OCI-LY3 (cell line): ENCODE results near the gene CYP26B1.

Source experiments
- H2AFZ ChIP-seq: fragments of 200-600, 300-600 bp; shearing (Covaris generic); 2 replicates; pipeline ENCODE4 v1.6.0; 2014; ENCODE audit warnings: antibody characterized with exemption, low read depth, low read length
- H3K27ac ChIP-seq: fragments of 200-600, 300-600 bp; sonication (generic); 2 replicates; pipeline ENCODE4 v1.5.1; 2014; ENCODE audit warnings: mild to moderate bottlenecking, low read length, moderate library complexity, mixed read lengths
- H3K27me3 ChIP-seq: fragments of 200-600, 300-600 bp; sonication (generic); 2 replicates; pipeline ENCODE4 v1.6.1; 2014; ENCODE audit warnings: low read depth, low read length, mixed read lengths
- H3K36me3 ChIP-seq: fragments of 200-600, 300-600 bp; sonication (generic); replicated peaks from 2 replicates; pipeline ENCODE3; 2014; ENCODE audit warnings: low read depth, low read length, mixed read lengths
- H3K4me1 ChIP-seq: fragments of 300-600, 200-600 bp; sonication (generic); 2 replicates; pipeline ENCODE4 v1.6.1; 2014; ENCODE audit warnings: low read length, mixed read lengths
- H3K4me2 ChIP-seq: fragments of 200-600, 300-600 bp; sonication (generic); 2 replicates; pipeline ENCODE4 v1.6.1; 2014; ENCODE audit warnings: low read length, mixed read lengths
- H3K4me3 ChIP-seq: fragments of 300-600, 200-600 bp; sonication (generic); 2 replicates; pipeline ENCODE4 v1.5.1; 2014; ENCODE audit warnings: antibody characterized with exemption, mild to moderate bottlenecking, low read length, moderate library complexity
- H3K79me2 ChIP-seq: fragments of 300-600, 200-600 bp; shearing (Covaris generic); 2 replicates; pipeline ENCODE4 v1.6.1; 2014; ENCODE audit warnings: mild to moderate bottlenecking, low read length, mixed read lengths
- H3K9ac ChIP-seq: fragments of 300-600, 200-600 bp; shearing (Covaris generic); 2 replicates; pipeline ENCODE4 v1.6.0; 2014; ENCODE audit warnings: mild to moderate bottlenecking, low read length, moderate library complexity
- H3K9me3 ChIP-seq: fragments of 200-600, 300-600 bp; shearing (Covaris generic); 2 replicates; pipeline ENCODE4 v1.6.1; 2014; ENCODE audit warnings: low read length, mixed read lengths; ENCODE audit not compliant: insufficient read depth
- H4K20me1 ChIP-seq: fragments of 200-600, 300-600 bp; sonication (generic); 2 replicates; pipeline ENCODE4 v1.6.1; 2016; ENCODE audit warnings: low read length, mixed read lengths; ENCODE audit not compliant: insufficient read depth
- EZH2phosphoT487 ChIP-seq: fragments of 200-600 bp; shearing (Covaris generic); IDR thresholded peaks from 2 replicates; pipeline ENCODE4 v1.6.1; 2018; ENCODE audit warnings: antibody characterized with exemption, mixed run types, low read depth
- TF ChIP-seq, protein P1 (sequence below): fragments of 200-600, 300-600 bp; sonication (generic); IDR thresholded peaks from 2 replicates; pipeline ENCODE4 v1.5.1; 2014; ENCODE audit warnings: antibody characterized with exemption, low read length, low read depth

CYP26B1 gene

DNA sequence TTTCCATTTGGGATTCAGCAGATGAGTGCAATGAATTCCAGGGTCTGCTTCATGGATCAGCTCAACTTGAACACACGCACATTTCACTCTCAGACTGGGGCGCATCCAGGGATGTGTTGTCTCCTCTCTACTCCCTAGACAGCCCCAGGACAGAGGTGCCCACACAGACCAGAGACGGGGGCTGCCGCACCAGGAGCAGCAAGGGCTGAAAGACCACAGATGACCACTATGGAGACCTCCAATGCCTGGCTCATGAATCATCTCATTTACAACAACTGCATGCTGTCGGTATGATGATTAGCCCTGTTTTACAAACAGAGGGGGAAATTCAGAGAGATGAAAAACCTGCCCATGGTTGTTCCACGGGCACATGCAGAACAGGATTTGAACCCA, 63.1 kb downstream of the CYP26B1 start:
- Histone ChIP-seq H3K4me3 (no peak overlapping the region), H3K4me2 (no peak overlapping the region), H3K9me3 (no peaks in the 10 kb centered on the region), H3K36me3 (no peaks in the 10 kb centered on the region), H3K27ac (no peak overlapping the region), H3K79me2 (no peaks in the 10 kb centered on the region), H3K27me3 (no peaks in the 10 kb centered on the region), H2AFZ (no peak overlapping the region), H3K9ac (no peak overlapping the region), H4K20me1 (no peaks in the 10 kb centered on the region), H3K4me1 (no peaks in the 10 kb centered on the region)
- TF ChIP-seq EZH2phosphoT487 = no peak

DNA sequence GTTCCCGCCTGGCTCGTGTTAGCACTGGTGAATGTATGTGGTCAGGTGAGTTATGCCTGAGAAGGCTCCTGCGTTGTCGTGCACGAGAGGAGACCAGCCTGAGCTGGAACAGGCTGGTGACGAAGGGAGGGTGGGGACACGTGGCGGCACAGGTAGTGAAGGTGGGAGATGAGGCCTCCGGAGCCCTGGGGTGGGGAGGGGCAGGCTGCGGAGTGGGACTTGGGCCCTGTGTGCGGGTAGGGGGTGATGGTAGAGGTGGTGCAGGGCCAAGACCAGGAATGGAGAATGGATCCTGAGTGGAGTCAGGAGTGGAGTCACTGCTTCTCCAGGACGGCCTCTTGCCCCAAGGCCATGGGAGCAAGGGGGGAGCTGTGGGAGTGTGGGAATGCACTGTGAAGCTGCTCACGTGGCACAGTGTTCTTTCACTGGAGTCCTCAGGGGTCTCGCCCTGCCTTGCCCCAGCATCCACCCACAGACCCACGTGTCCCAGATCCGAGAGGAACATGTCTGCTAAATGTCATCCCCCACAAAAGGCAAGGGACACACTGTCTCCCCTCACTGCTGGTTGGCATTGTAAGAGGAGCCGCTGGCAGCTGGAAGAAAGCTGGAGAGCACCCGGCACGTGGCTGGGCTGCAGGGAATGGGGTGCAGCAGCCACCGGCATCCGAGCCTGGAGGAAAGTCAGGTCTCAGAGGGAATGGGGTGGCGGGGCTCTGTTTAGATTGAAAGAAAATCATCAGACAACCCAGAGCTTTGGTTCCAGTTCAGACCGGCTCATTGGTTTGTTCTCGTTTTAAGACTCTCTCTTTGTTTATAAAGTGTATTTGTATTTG, 63.7 kb downstream of the CYP26B1 start:
- Histone ChIP-seq H4K20me1 (no peaks in the 10 kb centered on the region), H3K27ac (no peak overlapping the region), H3K9me3 (no peaks in the 10 kb centered on the region), H2AFZ (no peak overlapping the region), H3K4me3 (no peak overlapping the region), H3K4me1 (no peaks in the 10 kb centered on the region), H3K4me2 (no peak overlapping the region), H3K79me2 (no peaks in the 10 kb centered on the region), H3K36me3 (no peaks in the 10 kb centered on the region), H3K9ac (no peak overlapping the region), H3K27me3 (no peaks in the 10 kb centered on the region)
- no peak for TF ChIP-seq EZH2phosphoT487
- TF ChIP-seq, protein P1, sequence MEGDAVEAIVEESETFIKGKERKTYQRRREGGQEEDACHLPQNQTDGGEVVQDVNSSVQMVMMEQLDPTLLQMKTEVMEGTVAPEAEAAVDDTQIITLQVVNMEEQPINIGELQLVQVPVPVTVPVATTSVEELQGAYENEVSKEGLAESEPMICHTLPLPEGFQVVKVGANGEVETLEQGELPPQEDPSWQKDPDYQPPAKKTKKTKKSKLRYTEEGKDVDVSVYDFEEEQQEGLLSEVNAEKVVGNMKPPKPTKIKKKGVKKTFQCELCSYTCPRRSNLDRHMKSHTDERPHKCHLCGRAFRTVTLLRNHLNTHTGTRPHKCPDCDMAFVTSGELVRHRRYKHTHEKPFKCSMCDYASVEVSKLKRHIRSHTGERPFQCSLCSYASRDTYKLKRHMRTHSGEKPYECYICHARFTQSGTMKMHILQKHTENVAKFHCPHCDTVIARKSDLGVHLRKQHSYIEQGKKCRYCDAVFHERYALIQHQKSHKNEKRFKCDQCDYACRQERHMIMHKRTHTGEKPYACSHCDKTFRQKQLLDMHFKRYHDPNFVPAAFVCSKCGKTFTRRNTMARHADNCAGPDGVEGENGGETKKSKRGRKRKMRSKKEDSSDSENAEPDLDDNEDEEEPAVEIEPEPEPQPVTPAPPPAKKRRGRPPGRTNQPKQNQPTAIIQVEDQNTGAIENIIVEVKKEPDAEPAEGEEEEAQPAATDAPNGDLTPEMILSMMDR = no peak

GRCh38 chr2:72082887-72083286, 64.8 kb downstream of the CYP26B1 start:
- Histone ChIP-seq H3K79me2 (no peaks in the 10 kb centered on the region), H3K27ac (no peak overlapping the region)
- no peak for TF ChIP-seq EZH2phosphoT487
- TF ChIP-seq, protein P1 = no peak

GRCh38 chr2:72082021-72082601, 65.6 kb downstream of the CYP26B1 start:
- Histone ChIP-seq H3K9ac (no peak overlapping the region), H3K4me2 (no peak overlapping the region), H3K9me3 (no peaks in the 10 kb centered on the region), H3K36me3 (no peaks in the 10 kb centered on the region), H3K27me3 (no peaks in the 10 kb centered on the region), H3K79me2 (no peaks in the 10 kb centered on the region), H3K4me1 (no peaks in the 10 kb centered on the region), H3K27ac (no peak overlapping the region), H2AFZ (no peak overlapping the region), H3K4me3 (no peak overlapping the region), H4K20me1 (no peaks in the 10 kb centered on the region)
- no peak for TF ChIP-seq EZH2phosphoT487
- TF ChIP-seq, protein P1 = no peak

More at GRCh38 chr2:72082887-72083286, 64.8 kb downstream of the CYP26B1 start:
- H4K20me1 ChIP-seq = no peaks in the 10 kb centered on the region
- H2AFZ ChIP-seq = no peak overlapping the region
- no peak overlapping the region for H3K4me3 ChIP-seq
- no peaks in the 10 kb centered on the region for H3K9me3 ChIP-seq
- no peak overlapping the region for H3K9ac ChIP-seq
- H3K4me2 ChIP-seq = no peak overlapping the region
- no peaks in the 10 kb centered on the region for H3K27me3 ChIP-seq
- no peaks in the 10 kb centered on the region for H3K4me1 ChIP-seq
- H3K36me3 ChIP-seq = no peaks in the 10 kb centered on the region
